Measurements from ENCODE around the gene HECA.

GRCh38 chr6:139201378-139201777, 66.5 kb downstream of the HECA start:
- TF ChIP-seq CTCF (IDR thresholded peaks at IDR 0.05) (no peak), POLR2A (IDR thresholded peaks at IDR 0.05) (no peak)
